ENCODE measurements around the gene PTPN22.

DNA sequence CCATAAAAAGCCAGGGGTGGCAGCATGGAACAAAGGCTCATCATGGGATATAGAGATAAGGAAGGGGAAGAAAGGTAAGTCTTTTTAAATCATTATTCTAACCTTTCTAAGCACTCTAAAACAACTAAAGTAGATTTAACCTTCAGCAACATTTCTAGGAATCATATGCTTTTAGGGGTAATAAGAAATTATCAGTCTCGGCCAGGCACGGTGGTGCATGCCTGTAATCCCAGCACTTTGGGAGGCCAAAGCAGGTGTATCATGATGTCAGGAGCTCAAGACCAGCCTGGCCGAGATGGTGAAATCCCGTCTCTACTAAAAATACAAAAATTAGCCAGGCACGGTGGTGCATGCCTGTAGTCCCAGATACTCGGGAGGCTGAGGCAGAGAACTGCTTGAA is 92.0 kb downstream of the PTPN22 start:
- TF ChIP-seq CTCF (conservative IDR thresholded peaks at IDR 0.05) (no peak), ZFX (IDR thresholded peaks at IDR 0.05) (no peak)
